ENCODE data around the gene GPR63.

GPR63 gene

DNA sequence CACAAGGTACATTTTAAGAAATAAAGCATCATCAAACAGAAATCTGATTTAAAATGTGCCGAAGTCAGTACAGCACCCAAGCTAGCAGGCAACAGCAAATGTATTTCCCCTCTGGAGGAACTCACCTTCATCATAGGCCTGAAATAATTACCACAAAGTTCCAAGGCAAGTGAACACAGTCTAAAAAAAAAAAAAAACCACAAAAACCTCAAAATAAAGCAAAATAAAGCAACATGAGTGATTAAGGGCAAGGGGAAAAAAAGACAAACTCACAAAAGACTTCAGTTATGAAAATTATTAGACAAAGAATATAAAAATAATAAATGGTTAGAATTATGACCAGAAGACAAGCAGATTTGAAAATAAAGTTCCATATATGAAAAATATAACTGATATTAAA is 10.4 kb downstream of the GPR63 start:
- Histone ChIP-seq H3K36me3 (replicated peaks in 1 of 2; ENCODE audit: control insufficient read depth in 2 of 2, insufficient read depth in 2 of 2, low read length in 2 of 2) (peaks cover 0 to 20% of the 10 kb centered on the region in 2 donors), H3K79me1 (ENCODE audit: low read depth, low read length) (no peaks in the 10 kb centered on the region), H4K8ac (ENCODE audit: low read depth, low read length) (no peak overlapping the region), H3K23ac (ENCODE audit: low read depth, low read length, poor library complexity) (no peak overlapping the region), H2BK15ac (ENCODE audit: low read length) (no peak overlapping the region), H3K4me2 (ENCODE audit: insufficient read depth, low read length, poor library complexity, severe bottlenecking) (no peak overlapping the region), H4K91ac (ENCODE audit: low read depth, low read length, poor library complexity) (no peak overlapping the region), H3K9ac (ENCODE audit: low read depth, low read length, poor library complexity) (no peak overlapping the region), H2AFZ (ENCODE audit: low read length) (no peak overlapping the region), H2BK5ac (ENCODE audit: low read length) (no peak overlapping the region), H3K14ac (ENCODE audit: low read length) (no peak overlapping the region), H3K4me1 (ENCODE audit: control insufficient read depth in 2 of 2, insufficient read depth in 1 of 2, low read depth in 1 of 2, low read length in 2 of 2) (no peaks in the 10 kb centered on the region), H3K27ac (replicated peaks; ENCODE audit: low read length) (no peak overlapping the region), H2AK5ac (ENCODE audit: low read depth, low read length) (no peak overlapping the region), H2BK12ac (ENCODE audit: low read length) (no peak overlapping the region), H2BK120ac (ENCODE audit: low read depth, low read length) (no peak overlapping the region), H3K27me3 (ENCODE audit: control insufficient read depth in 3 of 3, insufficient read depth in 3 of 3, low read depth in 1 of 3, low read length in 3 of 3) (no peaks in the 10 kb centered on the region), H3K4me3 (ENCODE audit: low read length in 2 of 2) (no peak overlapping the region), H3K4ac (ENCODE audit: low read length) (no peak overlapping the region), H3K9me3 (replicated peaks in 1 of 2; ENCODE audit: control insufficient read depth in 2 of 2, insufficient read depth in 1 of 2, low read depth in 1 of 2, low read length in 2 of 2) (no peaks in the 10 kb centered on the region), H3K18ac (ENCODE audit: low read length) (no peak overlapping the region)
- no peak for DNase-seq (ENCODE audit: low spot score)
- no CpG with 5 or more reads among the region's 1 CpG for WGBS, 2 donors (ENCODE audit: extremely low coverage in 2 of 2, insufficient read length in 2 of 2, insufficient replicate concordance in 1 of 2)

DNA sequence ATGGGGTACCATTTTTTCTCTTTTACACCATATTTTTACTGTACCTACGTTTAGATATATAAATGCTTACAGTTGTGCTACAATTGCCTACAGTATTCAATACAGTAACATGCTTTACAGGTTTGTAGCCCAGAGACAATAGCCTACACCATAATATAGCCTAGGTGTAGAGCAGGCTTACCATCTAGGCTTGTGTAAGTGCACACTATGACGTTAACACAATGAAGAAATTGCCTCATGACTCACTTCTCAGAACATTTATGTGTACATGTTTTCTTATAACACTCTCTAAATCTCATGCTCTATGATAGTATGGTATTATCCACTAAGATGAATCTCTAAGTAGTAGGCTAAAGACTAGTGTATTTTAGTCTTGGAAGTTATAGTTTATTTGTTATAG is 13.5 kb downstream of the GPR63 start:
- no CpG with 5 or more reads among the region's 2 CpGs for WGBS, 2 donors (ENCODE audit: extremely low coverage in 2 of 2, insufficient read length in 2 of 2, insufficient replicate concordance in 1 of 2)
- DNase-seq (ENCODE audit: low spot score): no peak
- H3K4me1 ChIP-seq (ENCODE audit: control insufficient read depth in 2 of 2, insufficient read depth in 1 of 2, low read depth in 1 of 2, low read length in 2 of 2): no peaks in the 10 kb centered on the region

DNA sequence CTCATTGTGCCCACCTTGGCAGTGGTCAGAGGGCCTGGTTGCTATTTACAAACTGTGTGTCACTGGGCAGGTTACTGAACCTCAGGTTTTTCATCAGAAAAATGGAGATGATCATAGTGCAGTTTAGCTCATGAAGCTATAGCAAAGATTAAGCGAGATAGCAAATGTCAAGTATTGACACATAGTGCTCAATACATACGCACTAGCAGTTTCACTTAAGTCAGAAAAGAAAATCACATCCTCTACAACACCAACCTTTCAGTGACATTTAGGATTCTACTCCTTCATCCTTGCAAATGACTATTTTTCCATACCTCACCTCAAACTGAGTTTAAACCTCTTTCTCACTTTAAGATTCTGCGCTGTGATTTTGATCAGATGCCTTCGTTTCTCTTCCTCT is 16.2 kb downstream of the GPR63 start:
- Histone ChIP-seq H2BK120ac (ENCODE audit: low read depth, low read length) (no peak overlapping the region), H4K8ac (ENCODE audit: low read depth, low read length) (no peak overlapping the region), H3K4me1 (ENCODE audit: control insufficient read depth in 2 of 2, insufficient read depth in 1 of 2, low read depth in 1 of 2, low read length in 2 of 2) (no peaks in the 10 kb centered on the region), H3K14ac (ENCODE audit: low read length) (no peak overlapping the region), H3K9ac (ENCODE audit: low read depth, low read length, poor library complexity) (no peak overlapping the region), H2BK5ac (ENCODE audit: low read length) (no peak overlapping the region), H3K9me3 (replicated peaks in 1 of 2; ENCODE audit: control insufficient read depth in 2 of 2, insufficient read depth in 1 of 2, low read depth in 1 of 2, low read length in 2 of 2) (no peaks in the 10 kb centered on the region), H2AFZ (ENCODE audit: low read length) (no peak overlapping the region), H3K18ac (ENCODE audit: low read length) (no peak overlapping the region), H3K27ac (replicated peaks; ENCODE audit: low read length) (no peak overlapping the region), H2BK12ac (ENCODE audit: low read length) (no peak overlapping the region), H3K4me3 (ENCODE audit: low read length in 2 of 2) (no peak overlapping the region), H4K91ac (ENCODE audit: low read depth, low read length, poor library complexity) (no peak overlapping the region), H3K36me3 (replicated peaks in 1 of 2; ENCODE audit: control insufficient read depth in 2 of 2, insufficient read depth in 2 of 2, low read length in 2 of 2) (no peaks in the 10 kb centered on the region), H3K23ac (ENCODE audit: low read depth, low read length, poor library complexity) (no peak overlapping the region), H3K79me1 (ENCODE audit: low read depth, low read length) (peaks cover 3% of the 10 kb centered on the region), H3K4ac (ENCODE audit: low read length) (no peak overlapping the region), H2AK5ac (ENCODE audit: low read depth, low read length) (no peak overlapping the region), H3K4me2 (ENCODE audit: insufficient read depth, low read length, poor library complexity, severe bottlenecking) (no peak overlapping the region), H3K27me3 (ENCODE audit: control insufficient read depth in 3 of 3, insufficient read depth in 3 of 3, low read depth in 1 of 3, low read length in 3 of 3) (no peaks in the 10 kb centered on the region), H2BK15ac (ENCODE audit: low read length) (no peak overlapping the region)
- DNase-seq (ENCODE audit: low spot score): no peak
- no CpG with 5 or more reads among the region's 4 CpGs for WGBS, 2 donors (ENCODE audit: extremely low coverage in 2 of 2, insufficient read length in 2 of 2, insufficient replicate concordance in 1 of 2)

More for the DNA sequence above, 13.5 kb downstream of the GPR63 start:
- no peak overlapping the region for H4K8ac ChIP-seq (ENCODE audit: low read depth, low read length)
- no peak overlapping the region for H3K4me2 ChIP-seq (ENCODE audit: insufficient read depth, low read length, poor library complexity, severe bottlenecking)
- H2BK5ac ChIP-seq (ENCODE audit: low read length): no peak overlapping the region
- no peak overlapping the region for H3K4me3 ChIP-seq (ENCODE audit: low read length in 2 of 2)
- H3K14ac ChIP-seq (ENCODE audit: low read length): no peak overlapping the region
- no peak overlapping the region for H3K4ac ChIP-seq (ENCODE audit: low read length)
- peaks cover 0 to 2% of the 10 kb centered on the region in 2 donors for H3K36me3 ChIP-seq (replicated peaks in 1 of 2; ENCODE audit: control insufficient read depth in 2 of 2, insufficient read depth in 2 of 2, low read length in 2 of 2)
- H3K18ac ChIP-seq (ENCODE audit: low read length): no peak overlapping the region
- H2AFZ ChIP-seq (ENCODE audit: low read length): no peak overlapping the region
- no peak overlapping the region for H3K27ac ChIP-seq (replicated peaks; ENCODE audit: low read length)
- no peak overlapping the region for H2AK5ac ChIP-seq (ENCODE audit: low read depth, low read length)
- H3K23ac ChIP-seq (ENCODE audit: low read depth, low read length, poor library complexity): no peak overlapping the region
- peaks cover 1% of the 10 kb centered on the region for H3K79me1 ChIP-seq (ENCODE audit: low read depth, low read length)
- H3K27me3 ChIP-seq (ENCODE audit: control insufficient read depth in 3 of 3, insufficient read depth in 3 of 3, low read depth in 1 of 3, low read length in 3 of 3): no peaks in the 10 kb centered on the region
- H2BK12ac ChIP-seq (ENCODE audit: low read length): no peak overlapping the region
- no peak overlapping the region for H3K9ac ChIP-seq (ENCODE audit: low read depth, low read length, poor library complexity)
- no peaks in the 10 kb centered on the region for H3K9me3 ChIP-seq (replicated peaks in 1 of 2; ENCODE audit: control insufficient read depth in 2 of 2, insufficient read depth in 1 of 2, low read depth in 1 of 2, low read length in 2 of 2)
- no peak overlapping the region for H2BK120ac ChIP-seq (ENCODE audit: low read depth, low read length)
- no peak overlapping the region for H2BK15ac ChIP-seq (ENCODE audit: low read length)
- no peak overlapping the region for H4K91ac ChIP-seq (ENCODE audit: low read depth, low read length, poor library complexity)

DNA sequence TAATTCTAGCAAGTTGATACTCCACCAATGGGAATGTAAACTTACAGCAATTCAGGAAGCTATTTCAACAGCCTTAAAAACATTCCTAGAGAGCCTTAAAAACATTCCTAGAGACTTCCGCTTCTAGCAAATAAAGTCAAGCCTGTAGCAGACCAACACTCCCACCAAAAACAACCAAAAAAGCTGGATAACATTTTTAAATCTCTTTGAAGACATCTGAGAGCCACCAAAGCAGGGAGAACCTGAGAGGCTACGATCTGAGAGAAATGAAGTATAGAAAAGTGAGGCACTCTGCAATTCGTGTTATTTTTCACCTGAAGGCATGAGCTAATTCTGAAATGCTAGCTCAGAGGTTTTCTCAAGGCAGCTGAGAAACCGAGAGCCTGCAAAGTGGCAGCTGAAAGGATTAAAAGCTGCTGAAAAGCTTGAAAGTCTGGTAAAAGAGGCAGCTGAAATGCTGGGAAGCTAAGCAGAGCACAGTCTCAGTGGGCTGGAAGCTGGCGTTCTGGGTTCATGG is 20.9 kb downstream of the GPR63 start:
- no peak overlapping the region for H2BK12ac ChIP-seq (ENCODE audit: low read length)
- no peak overlapping the region for H3K4ac ChIP-seq (ENCODE audit: low read length)
- no peak overlapping the region for H2BK120ac ChIP-seq (ENCODE audit: low read depth, low read length)
- no peak overlapping the region for H4K8ac ChIP-seq (ENCODE audit: low read depth, low read length)
- H2AFZ ChIP-seq (ENCODE audit: low read length): peak overlapping the region; percentile 50
- no peak overlapping the region for H2AK5ac ChIP-seq (ENCODE audit: low read depth, low read length)
- H3K18ac ChIP-seq (ENCODE audit: low read length): no peak overlapping the region
- H2BK15ac ChIP-seq (ENCODE audit: low read length): no peak overlapping the region
- no peak overlapping the region for H3K4me2 ChIP-seq (ENCODE audit: insufficient read depth, low read length, poor library complexity, severe bottlenecking)
- H3K79me1 ChIP-seq (ENCODE audit: low read depth, low read length): peaks cover 3% of the 10 kb centered on the region
- no peak overlapping the region for H3K9ac ChIP-seq (ENCODE audit: low read depth, low read length, poor library complexity)
- H3K14ac ChIP-seq (ENCODE audit: low read length): no peak overlapping the region
- peaks cover under 1% of the 10 kb centered on the region in 2 donors for H3K4me1 ChIP-seq (ENCODE audit: control insufficient read depth in 2 of 2, insufficient read depth in 1 of 2, low read depth in 1 of 2, low read length in 2 of 2)
- H3K27me3 ChIP-seq (ENCODE audit: control insufficient read depth in 3 of 3, insufficient read depth in 3 of 3, low read depth in 1 of 3, low read length in 3 of 3): no peaks in the 10 kb centered on the region
- no peak overlapping the region for H3K23ac ChIP-seq (ENCODE audit: low read depth, low read length, poor library complexity)
- no peaks in the 10 kb centered on the region for H3K36me3 ChIP-seq (replicated peaks in 1 of 2; ENCODE audit: control insufficient read depth in 2 of 2, insufficient read depth in 2 of 2, low read length in 2 of 2)
- H3K4me3 ChIP-seq (ENCODE audit: low read length in 2 of 2): no peak overlapping the region
- H3K27ac ChIP-seq (replicated peaks; ENCODE audit: low read length): peak overlapping the region; percentile 31
- H2BK5ac ChIP-seq (ENCODE audit: low read length): no peak overlapping the region
- H3K9me3 ChIP-seq (replicated peaks in 1 of 2; ENCODE audit: control insufficient read depth in 2 of 2, insufficient read depth in 1 of 2, low read depth in 1 of 2, low read length in 2 of 2): no peaks in the 10 kb centered on the region
- no peak overlapping the region for H4K91ac ChIP-seq (ENCODE audit: low read depth, low read length, poor library complexity)
- no peak for DNase-seq (ENCODE audit: low spot score)
- no CpG with 5 or more reads among the region's 5 CpGs for WGBS, 2 donors (ENCODE audit: extremely low coverage in 2 of 2, insufficient read length in 2 of 2, insufficient replicate concordance in 1 of 2)
